SK-N-MC (cell line): ENCODE measurements around the gene ANKRD33.

ENCODE experiments used
- EZH2 ChIP-seq: fragments of 200-600 bp; sonication (generic); IDR thresholded peaks from one replicate; pipeline ENCODE4 v1.6.1; 2017; ENCODE audit warnings: antibody characterized with exemption
- POLR2AphosphoS5 ChIP-seq: IDR thresholded peaks from 2 replicates; pipeline ENCODE4 v1.6.1; 2012; ENCODE audit warnings: mild to moderate bottlenecking, low read depth, low read length, borderline replicate concordance

GRCh38 chr12:51922762-51923505 lies 35.0 kb downstream of the ANKRD33 start:
- no peak for TF ChIP-seq EZH2
- no peak for TF ChIP-seq POLR2AphosphoS5
